GM12891 (cell line): ENCODE results near the gene PATE4. TPM values are rescaled to one million over a fixed set of nuclear protein-coding genes. Genes with fewer than 3 reads are reported as not detected.

ENCODE experiments used
- DNase-seq: peaks from one replicate; pipeline ENCODE4 v3.0.0; 2011; ENCODE audit warnings: low spot score; ENCODE audit not compliant: insufficient read length
- FAIRE-seq: peaks from 2 replicates; lab custom pipeline; 2011; peaks lifted over from hg19 to GRCh38; lab: Jason Lieb, UNC
- PAX5 ChIP-seq: IDR thresholded peaks from 2 replicates; pipeline ENCODE4 v1.6.1; 2011; ENCODE audit warnings: low read length, moderate library complexity, mild to moderate bottlenecking; ENCODE audit not compliant: insufficient read depth, severe bottlenecking
- POLR2A ChIP-seq: IDR thresholded peaks from 2 replicates; pipeline ENCODE4 v1.6.1; 2011; ENCODE audit warnings: low read depth, low read length, control low read depth
- POLR2AphosphoS5 ChIP-seq: IDR thresholded peaks from 2 replicates; pipeline ENCODE4 v1.6.1; 2011; ENCODE audit warnings: low read depth, low read length, control low read depth
- POU2F2 ChIP-seq: IDR thresholded peaks from 2 replicates; pipeline ENCODE4 v1.6.1; 2011; ENCODE audit warnings: low read depth, mild to moderate bottlenecking, control low read depth, low read length, moderate library complexity
- SPI1 ChIP-seq: IDR thresholded peaks from 2 replicates; pipeline ENCODE4 v1.6.1; 2011; ENCODE audit warnings: low read depth, low read length, control low read depth
- TAF1 ChIP-seq: IDR thresholded peaks from 2 replicates; pipeline ENCODE4 v1.6.1; 2011; ENCODE audit warnings: low read depth, low read length, control low read depth
- polyA plus RNA-seq: library from polyadenylated mRNA; unstranded; fragments of >200 nt; gene quantifications from one replicate; pipeline ENCODE4 v1.2.1, GENCODE V29; 2012; ENCODE audit warnings: low read depth, missing spikeins, inconsistent platforms; ENCODE audit not compliant: missing spikeins

PATE4 gene, protein sequence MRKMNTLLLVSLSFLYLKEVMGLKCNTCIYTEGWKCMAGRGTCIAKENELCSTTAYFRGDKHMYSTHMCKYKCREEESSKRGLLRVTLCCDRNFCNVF
- polyA plus RNA-seq = not detected

DNA sequence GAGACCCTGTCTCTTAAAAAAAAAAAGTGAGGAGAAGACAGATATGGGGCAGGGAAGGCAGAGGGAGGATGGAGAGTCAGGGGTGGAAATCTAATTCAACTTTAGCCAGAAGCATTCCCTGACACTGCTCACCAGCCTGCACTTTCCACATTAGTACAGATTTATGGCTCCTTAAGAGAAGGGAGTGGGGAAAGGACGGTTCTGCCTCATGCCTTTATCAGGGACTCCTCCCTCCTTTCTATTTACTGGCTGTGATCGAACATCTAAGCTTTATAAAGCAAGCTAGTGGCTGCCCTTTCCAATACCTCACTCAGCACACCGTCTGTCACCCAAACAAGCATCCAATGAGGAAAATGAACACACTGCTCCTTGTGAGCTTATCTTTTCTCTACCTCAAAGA lies at the start of gene PATE4:
Gene PATE4, plus strand, starts transcription at position 301 of the 400 bp plus-strand sequence. Its CDS starts 44 bp downstream, at position 345.
- TF ChIP-seq TAF1 (no peak), POU2F2 (no peak), POLR2AphosphoS5 (no peak), SPI1 (no peak), PAX5 (no peak), POLR2A (no peak)
- no peak for DNase-seq
- FAIRE-seq = no peak

DNA sequence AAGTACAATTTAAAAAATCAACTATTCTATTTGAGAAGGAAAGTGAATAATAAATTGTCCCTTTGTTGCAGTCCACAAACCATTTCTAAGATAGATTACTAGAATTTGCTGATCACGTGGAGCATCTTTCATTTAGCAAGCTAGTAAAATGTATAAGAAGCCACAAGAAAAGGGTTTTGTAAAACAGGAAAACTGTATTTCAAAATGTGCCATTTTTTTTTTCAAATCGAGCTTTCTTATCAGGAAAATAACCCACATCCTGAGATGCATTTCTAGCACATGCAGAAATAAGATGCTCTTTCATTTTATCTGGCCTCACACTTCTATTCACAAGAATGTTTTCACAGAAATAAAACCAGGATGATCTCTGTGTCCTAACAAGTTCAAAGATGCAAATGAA lies 48.4 kb upstream of the PATE4 start:
- DNase-seq (no peak), FAIRE-seq (no peak)
- TF ChIP-seq POLR2AphosphoS5 (no peak), POLR2A (no peak), SPI1 (no peak), PAX5 (no peak), POU2F2 (no peak), TAF1 (no peak)

DNA sequence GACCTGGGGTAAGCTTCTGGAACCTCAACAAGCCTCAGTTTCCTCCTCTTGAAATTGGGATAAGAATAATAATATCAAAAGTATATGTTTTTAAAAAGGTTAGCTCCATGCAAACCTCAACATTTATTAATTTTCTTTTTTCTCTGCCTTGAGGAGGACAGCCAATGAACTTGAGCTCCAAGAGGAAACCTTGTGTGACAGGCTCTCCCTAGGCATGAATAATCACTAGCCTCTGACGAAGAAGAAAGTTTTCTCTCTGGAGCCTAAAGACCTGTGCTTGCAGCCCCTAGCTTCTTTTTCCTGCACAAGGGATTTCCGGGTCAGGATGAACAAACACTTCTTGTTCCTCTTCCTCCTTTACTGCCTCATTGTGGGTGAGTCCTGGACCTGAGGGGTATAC lies 45.3 kb upstream of the PATE4 start, which contains the start of gene PATE3:
Gene PATE3, plus strand, starts transcription at position 301 of the 400 bp plus-strand sequence. Its CDS starts 25 bp downstream, at position 326.
- FAIRE-seq (no peak), DNase-seq (no peak)
- TF ChIP-seq TAF1 (no peak), SPI1 (no peak), PAX5 (no peak), POLR2AphosphoS5 (no peak), POLR2A (no peak), POU2F2 (no peak)

DNA sequence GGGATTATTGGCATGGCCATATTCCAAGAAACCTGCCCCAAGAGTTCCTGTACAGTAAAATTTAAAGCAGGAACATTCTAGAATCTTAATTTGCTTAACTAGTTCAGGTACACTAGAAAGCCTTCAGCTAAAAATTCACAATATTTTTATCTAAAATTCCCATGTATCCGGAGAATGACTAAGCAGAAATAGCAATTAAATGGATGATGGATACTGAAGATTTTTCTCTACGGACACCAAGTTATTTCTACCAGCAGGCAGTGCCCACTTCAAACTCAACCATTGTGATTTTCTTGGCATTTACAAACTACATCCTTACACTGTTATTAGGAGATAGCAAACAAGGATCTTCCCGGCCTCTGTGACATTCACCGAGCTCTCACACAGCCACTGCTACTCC lies 42.3 kb upstream of the PATE4 start:
- TF ChIP-seq PAX5 (no peak), POLR2A (no peak), POLR2AphosphoS5 (no peak), TAF1 (no peak), POU2F2 (no peak), SPI1 (no peak)
- DNase-seq (no peak), FAIRE-seq (no peak)

DNA sequence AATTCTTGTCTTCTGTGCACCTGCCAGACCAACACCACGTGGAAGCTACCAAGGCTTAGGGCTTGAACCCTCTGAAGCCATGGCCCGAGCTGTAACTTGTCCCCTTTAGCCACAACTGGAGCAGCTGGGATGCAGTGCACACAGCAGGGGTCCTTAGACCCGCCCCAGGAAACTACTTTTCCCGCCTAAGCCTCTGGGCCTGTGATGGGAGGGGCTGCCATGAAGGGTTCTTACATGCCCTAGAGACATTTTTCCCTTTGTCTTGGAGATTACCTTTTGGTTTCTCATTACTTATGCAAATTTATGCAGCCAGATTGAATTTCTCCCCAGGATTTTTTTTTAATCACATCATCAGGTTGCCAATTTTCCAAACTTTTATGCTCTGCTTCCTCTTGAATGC lies 35.5 kb upstream of the PATE4 start:
- FAIRE-seq (no peak), DNase-seq (no peak)
- TF ChIP-seq TAF1 = no peak
- TF ChIP-seq POLR2AphosphoS5 = no peak
- TF ChIP-seq SPI1 = no peak
- TF ChIP-seq POU2F2 = no peak
- TF ChIP-seq POLR2A = no peak
- no peak for TF ChIP-seq PAX5

DNA sequence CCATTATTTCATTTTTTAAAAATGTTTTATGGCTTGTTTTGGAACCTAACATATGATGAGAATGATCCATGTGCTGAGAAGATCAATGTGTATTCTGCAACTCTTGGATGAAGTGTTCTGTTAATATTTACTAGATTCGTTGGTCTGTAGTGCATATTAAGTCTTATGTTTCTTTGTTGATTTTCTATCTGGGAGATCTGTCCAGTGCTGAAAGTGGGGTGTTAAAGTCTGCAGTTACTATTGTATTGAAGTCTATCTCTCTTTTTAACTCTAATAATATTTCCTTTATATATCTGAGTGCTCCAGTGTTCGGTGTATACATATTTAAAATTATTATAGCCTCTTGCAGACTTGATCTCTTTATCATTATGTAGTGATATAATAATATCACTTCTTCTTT lies 33.3 kb upstream of the PATE4 start:
- TF ChIP-seq POU2F2 = no peak
- no peak for TF ChIP-seq TAF1
- FAIRE-seq (no peak), DNase-seq (no peak)

DNA sequence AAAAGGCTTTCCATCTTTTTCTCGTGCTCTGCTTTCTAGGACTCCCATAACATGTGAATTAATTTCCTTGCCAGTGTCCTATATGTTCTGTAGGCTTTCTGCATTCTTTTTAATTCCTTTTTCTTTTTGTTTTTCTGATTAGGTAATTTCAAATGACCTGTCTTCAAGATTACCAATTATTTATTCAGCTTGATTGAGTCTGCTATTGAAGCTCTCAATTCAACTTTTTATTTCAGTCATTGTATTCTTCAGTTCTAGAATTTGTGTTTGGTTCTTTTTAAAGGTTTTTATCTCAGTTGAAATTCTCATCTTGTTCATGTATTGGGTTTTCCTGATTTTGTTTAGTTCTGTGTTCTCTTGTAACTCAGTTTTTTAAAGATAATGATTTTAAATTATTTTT lies 30.7 kb upstream of the PATE4 start:
- TF ChIP-seq SPI1 (no peak), PAX5 (no peak), POLR2A (no peak), POLR2AphosphoS5 (no peak), POU2F2 (no peak), TAF1 (no peak)
- FAIRE-seq = no peak
- no peak for DNase-seq

DNA sequence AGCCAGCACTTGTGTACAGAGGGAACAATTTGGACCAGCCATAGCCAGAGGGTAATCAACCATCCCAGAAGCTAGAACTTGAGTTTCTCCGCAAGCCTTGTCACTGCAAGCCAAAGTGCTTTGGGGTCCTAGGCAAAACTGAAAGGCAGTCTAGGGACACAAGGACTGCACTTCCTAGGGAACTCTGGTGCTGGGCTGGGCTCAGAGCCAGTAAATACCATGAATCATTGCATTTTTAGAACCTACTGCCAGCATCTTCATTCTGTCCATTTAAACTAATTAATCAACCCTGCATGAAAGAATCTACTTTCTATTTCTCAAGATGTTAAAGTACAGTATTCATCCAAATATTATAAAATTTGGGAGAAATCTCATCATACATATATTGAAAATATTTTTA lies 25.2 kb upstream of the PATE4 start:
- no peak for DNase-seq
- no peak for TF ChIP-seq SPI1
- no peak for TF ChIP-seq PAX5
- TF ChIP-seq TAF1 = no peak
- TF ChIP-seq POLR2A = no peak
- no peak for FAIRE-seq

DNA sequence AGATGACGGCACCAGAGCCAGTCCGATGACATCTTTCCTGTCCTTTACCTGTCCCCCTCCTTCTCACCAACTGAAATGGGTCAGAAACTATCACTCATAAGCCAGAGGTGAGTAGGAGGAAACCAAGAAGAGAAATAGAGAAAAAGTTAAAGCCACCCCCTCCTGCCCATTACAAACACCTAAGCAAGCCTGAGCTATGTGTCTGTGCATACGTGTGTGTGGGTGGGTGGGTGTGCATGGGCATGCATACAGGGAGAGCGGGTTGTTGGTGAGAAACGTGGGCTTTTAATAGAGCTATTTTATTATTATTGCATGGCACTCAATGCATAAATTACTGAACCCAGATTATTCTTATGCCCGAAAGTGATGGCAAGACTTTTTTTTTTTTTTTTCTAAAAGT lies 2.6 kb downstream of the PATE4 start:
- no peak for TF ChIP-seq POLR2A
- no peak for TF ChIP-seq PAX5
- TF ChIP-seq SPI1 = no peak
- no peak for TF ChIP-seq TAF1
- no peak for TF ChIP-seq POU2F2
- TF ChIP-seq POLR2AphosphoS5 = no peak
- no peak for DNase-seq
- FAIRE-seq = no peak

DNA sequence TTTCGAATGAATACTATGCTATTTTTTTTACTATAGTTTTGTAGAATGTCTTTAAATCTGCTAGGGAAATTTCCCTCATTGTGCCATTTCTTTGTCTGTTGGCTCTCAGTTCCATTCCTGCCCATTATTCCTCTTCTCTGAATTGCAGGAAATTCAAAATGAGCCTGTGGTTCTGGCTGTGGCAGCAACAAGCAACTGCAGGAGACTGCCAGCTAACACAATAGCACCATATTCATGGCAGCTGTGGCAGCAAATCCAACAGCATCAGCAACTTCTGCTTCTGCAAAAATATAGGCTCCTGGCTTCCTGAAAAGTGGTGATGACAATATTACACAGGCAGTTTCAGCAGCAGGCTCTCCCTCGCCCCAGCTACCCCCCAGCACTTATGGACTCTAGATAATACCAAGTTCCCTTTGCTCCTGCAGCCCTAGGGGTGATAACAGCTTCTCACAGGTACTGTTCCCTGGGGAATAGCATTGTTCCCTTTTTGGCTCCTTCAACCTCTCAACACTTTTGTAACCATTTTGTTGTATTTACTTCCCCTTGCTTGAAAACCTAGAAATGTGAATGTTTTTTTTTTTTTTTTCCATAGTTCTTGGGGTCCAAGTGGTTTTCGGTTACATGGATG lies 9.3 kb downstream of the PATE4 start:
- no peak for DNase-seq
- TF ChIP-seq TAF1 = no peak
- FAIRE-seq = no peak
